ENCODE data around the gene PRR33. TPM values are rescaled to one million over a fixed set of nuclear protein-coding genes. Genes with fewer than 3 reads are reported as not detected.

PRR33 gene
- polyA plus RNA-seq, 2 of the 4 experiments (the other 2 are of a cell fraction) = not detected

GRCh38 chr11:1842149-1843097, 49.3 kb downstream of the PRR33 start:
- Histone ChIP-seq H3K9me3 (no peaks in the 10 kb centered on the region), H3K4me1 (peaks cover 11% of the 10 kb centered on the region), H3K4me2 (no peak overlapping the region), H3K27ac (no peak overlapping the region), H3K4me3 (no peak overlapping the region)
- TF ChIP-seq EHMT2 (IDR thresholded peaks at IDR 0.05; ENCODE audit: low read depth) (no peak), ZSCAN20 (CRISPR knock-in tag; IDR thresholded peaks at IDR 0.05) (no peak), POLR2A (IDR thresholded peaks at IDR 0.05; ENCODE audit: low read length) (no peak)
- no peak for DNase-seq (ENCODE audit: low read depth in 1 of 2, low spot score in 1 of 2)
- WGBS (ENCODE audit: missing lambda C conversion rate) = 77% methylated on average over 5 of the region's 29 CpGs
- POLR2A ChIA-PET = no interaction called here
- CTCF ChIA-PET = interaction anchor here (0.6 to 4.3 kb wide), 17 partner anchors 10 to 314 kb away, joined by 3 to 30 read pairs (median 5); no protein-coding TSS in a partner anchor
- FAIRE-seq = no peak
- ATAC-seq = no peak

- WGBS (ENCODE audit: missing lambda C conversion rate) = 85% methylated on average over 18 of the region's 19 CpGs
- ATAC-seq = no peak
- POLR2A ChIA-PET = no interaction called here
- CTCF ChIA-PET = interaction anchor here (0.6 to 4.3 kb wide), 15 partner anchors 9 to 315 kb away, joined by 3 to 30 read pairs (median 5); partner anchors contain the start of gene H19
- peaks cover 11% of the 10 kb centered on the region for H3K4me1 ChIP-seq
- no peak overlapping the region for H3K4me2 ChIP-seq
- no peak overlapping the region for H3K4me3 ChIP-seq
- FAIRE-seq = no peak
- no peaks in the 10 kb centered on the region for H3K9me3 ChIP-seq
- H3K27ac ChIP-seq = no peak overlapping the region
- no peak for DNase-seq (ENCODE audit: low read depth in 1 of 2, low spot score in 1 of 2)
- TF ChIP-seq NR3C1 (IDR thresholded peaks at IDR 0.05) = no peak
- no peak for TF ChIP-seq HDAC2 (IDR thresholded peaks at IDR 0.05)
- no peak for TF ChIP-seq BHLHE40 (IDR thresholded peaks at IDR 0.05; ENCODE audit: low read depth, low read length)
- no peak for TF ChIP-seq BCL3 (IDR thresholded peaks at IDR 0.05)
- no peak for TF ChIP-seq NFE2L2 (conservative IDR thresholded peaks at IDR 0.05; ENCODE audit: low read length)
- no peak for TF ChIP-seq KDM5A (IDR thresholded peaks at IDR 0.05)
- no peak for TF ChIP-seq HOXB13 (CRISPR knock-in tag; IDR thresholded peaks at IDR 0.05; ENCODE audit: low read depth)
- no peak for TF ChIP-seq HES2 (IDR thresholded peaks at IDR 0.05)
- no peak for TF ChIP-seq GATA3 (IDR thresholded peaks at IDR 0.05; ENCODE audit: borderline replicate concordance)
- no peak for TF ChIP-seq E2F6 (IDR thresholded peaks at IDR 0.05; ENCODE audit: borderline replicate concordance, low read depth)
- no peak for TF ChIP-seq RNF2 (IDR thresholded peaks at IDR 0.05; ENCODE audit: borderline replicate concordance, low read depth)
- TF ChIP-seq RAD21 (conservative IDR thresholded peaks at IDR 0.05 in 1 of 2, IDR thresholded peaks at IDR 0.05 in 1 of 2) = no peak
- TF ChIP-seq HOXB5 (CRISPR knock-in tag; IDR thresholded peaks at IDR 0.05) = no peak
- TF ChIP-seq TFCP2L1 (CRISPR knock-in tag; IDR thresholded peaks at IDR 0.05) = no peak
- no peak for TF ChIP-seq CBX8 (IDR thresholded peaks at IDR 0.05)
- TF ChIP-seq FOSL2 (IDR thresholded peaks at IDR 0.05) = no peak
- TF ChIP-seq FOSL2 (CRISPR knock-in tag; IDR thresholded peaks at IDR 0.05) = no peak
- no peak for TF ChIP-seq ZC3H11A (IDR thresholded peaks at IDR 0.05)
Observed at GRCh38 chr11:1841511-1842148, 50.1 kb downstream of the PRR33 start.

Data from A549 (cell line).